ENCODE results near the gene INTS3.

INTS3 gene

DNA sequence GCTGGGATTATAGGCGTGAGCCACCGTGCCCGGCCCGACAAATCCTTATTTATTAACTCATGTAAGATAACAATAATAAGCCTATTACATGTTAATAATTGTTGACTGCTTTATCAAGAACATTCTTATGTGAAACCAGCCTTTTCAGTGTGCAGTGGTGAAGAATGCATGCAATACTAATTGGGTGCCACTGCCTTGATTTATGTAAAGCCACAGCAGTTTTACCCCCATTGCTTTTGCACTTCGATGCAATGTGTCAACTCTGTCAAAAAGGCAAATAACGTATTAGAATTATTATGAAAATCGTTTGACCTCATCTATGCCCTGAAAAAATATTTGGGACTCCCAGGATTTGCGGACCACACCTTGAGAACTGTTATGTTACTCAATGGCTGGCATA lies 31.1 kb upstream of the INTS3 start:
- ChIA-PET POLR2A (ENCODE audit: low non-redundant PET) (no interaction called here), CTCF (interaction anchor here (0.7 kb wide), 1 partner anchor 414 kb away, joined by 4 read pairs; no protein-coding TSS in a partner anchor)
- TF ChIP-seq CTCF (conservative IDR thresholded peaks at IDR 0.05; ENCODE audit: low read depth), result no peak
- H3K27ac ChIP-seq, result no peak overlapping the region
- DNase-seq (ENCODE audit: low spot score), result no peak

- H3K27ac ChIP-seq, result peak overlapping the region; percentile 44
- peak; percentile 16 for DNase-seq (ENCODE audit: low spot score)
- ChIA-PET POLR2A (ENCODE audit: low non-redundant PET) (no interaction called here), CTCF (interaction anchor here (0.6 to 0.7 kb wide), 4 partner anchors 11 to 415 kb away, joined by 3 to 4 read pairs (median 3); no protein-coding TSS in a partner anchor)
- no peak for TF ChIP-seq CTCF (conservative IDR thresholded peaks at IDR 0.05; ENCODE audit: low read depth)
Measured at GRCh38 chr1:153697191-153698019, 30.4 kb upstream of the INTS3 start.

GRCh38 chr1:153698020-153698922 lies 29.6 kb upstream of the INTS3 start:
- POLR2A ChIA-PET (ENCODE audit: low non-redundant PET), result no interaction called here
- TF ChIP-seq CTCF (conservative IDR thresholded peaks at IDR 0.05; ENCODE audit: low read depth), result no peak
- CTCF ChIA-PET, result interaction anchor here (0.6 to 0.7 kb wide), 3 partner anchors 10 to 31 kb away, joined by 3 read pairs; no protein-coding TSS in a partner anchor
- H3K27ac ChIP-seq, result peak overlapping the region; percentile 44
- DNase-seq (ENCODE audit: low spot score), result no peak

GRCh38 chr1:153698923-153699714 lies 28.7 kb upstream of the INTS3 start:
- H3K27ac ChIP-seq, result no peak overlapping the region
- CTCF ChIA-PET, result no interaction called here
- DNase-seq (ENCODE audit: low spot score), result peak; percentile 41
- TF ChIP-seq CTCF (conservative IDR thresholded peaks at IDR 0.05; ENCODE audit: low read depth), result no peak
- POLR2A ChIA-PET (ENCODE audit: low non-redundant PET), result no interaction called here

DNA sequence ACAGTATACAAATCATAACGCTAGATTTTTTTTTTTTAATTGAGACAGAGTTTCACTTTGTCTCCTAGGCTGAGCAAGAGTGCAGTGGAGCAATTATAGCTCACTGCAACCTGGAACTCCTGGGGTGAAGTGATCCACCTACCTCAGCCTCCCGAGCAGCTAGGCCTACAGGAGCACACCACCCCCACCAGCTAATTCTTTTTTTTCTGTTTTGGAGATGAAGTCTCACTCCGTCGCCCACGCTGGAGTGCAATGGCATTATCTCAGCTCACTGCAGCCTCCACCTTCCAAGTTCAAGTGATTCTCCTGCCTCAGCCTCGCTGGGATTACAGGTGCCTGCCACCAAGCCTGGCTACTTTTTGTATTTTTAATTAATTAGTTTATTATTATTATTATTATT lies 28.1 kb upstream of the INTS3 start:
- CTCF ChIA-PET, result no interaction called here
- POLR2A ChIA-PET (ENCODE audit: low non-redundant PET), result no interaction called here
- no peak for DNase-seq (ENCODE audit: low spot score)
- no peak for TF ChIP-seq CTCF (conservative IDR thresholded peaks at IDR 0.05; ENCODE audit: low read depth)
- no peak overlapping the region for H3K27ac ChIP-seq

GRCh38 chr1:153705484-153705883 lies 22.4 kb upstream of the INTS3 start:
- CTCF ChIA-PET, result interaction anchor here (0.6 kb wide), 1 partner anchor 25 kb away, joined by 4 read pairs; no protein-coding TSS in a partner anchor
- POLR2A ChIA-PET (ENCODE audit: low non-redundant PET), result no interaction called here
- DNase-seq (ENCODE audit: low spot score), result no peak

More at GRCh38 chr1:153705484-153705883, 22.4 kb upstream of the INTS3 start:
- no peak for TF ChIP-seq CTCF (conservative IDR thresholded peaks at IDR 0.05; ENCODE audit: low read depth)
- no peak overlapping the region for H3K27ac ChIP-seq
